NCI-H774 (cell line): ENCODE results near the gene TRAPPC1.

Experiments used
- DNase-seq: peaks from one replicate; lab custom pipeline; 2025; lab: John Stamatoyannopoulos, UW

Gene TRAPPC1

GRCh38 chr17:7940743-7941142 lies 9.0 kb upstream of the TRAPPC1 start:
- DNase-seq, result no peak

GRCh38 chr17:7940034-7940433 lies 8.3 kb upstream of the TRAPPC1 start:
- DNase-seq, result no peak

- no peak for DNase-seq
Observed at GRCh38 chr17:7935859-7936258, 4.1 kb upstream of the TRAPPC1 start.

GRCh38 chr17:7932949-7933348 lies 1.2 kb upstream of the TRAPPC1 start:
- no peak for DNase-seq

DNA sequence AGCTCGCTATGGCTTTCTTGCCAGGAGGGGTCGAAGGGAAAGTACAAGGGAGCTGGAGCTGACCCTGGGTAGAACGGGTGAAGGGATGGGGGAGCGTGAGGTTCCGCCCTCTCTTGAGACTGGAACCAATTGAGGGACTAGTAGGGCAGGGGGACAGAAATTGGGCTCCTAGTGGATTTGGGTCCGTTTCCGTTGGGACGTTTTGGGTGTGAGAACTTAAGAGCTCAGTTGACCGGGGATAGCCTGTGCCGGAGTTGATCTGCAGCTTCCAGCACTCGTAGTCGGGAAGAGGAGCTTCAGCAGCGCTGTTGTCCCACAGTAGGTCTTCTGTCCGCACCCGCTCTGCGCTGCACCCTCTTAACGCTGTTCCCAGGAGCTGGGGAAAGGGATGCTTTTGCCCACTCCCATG lies 741 bp upstream of the TRAPPC1 start:
- DNase-seq, result no peak

GRCh38 chr17:7930841-7931631 lies 710 bp downstream of the TRAPPC1 start:
- DNase-seq, result no peak

GRCh38 chr17:7929158-7930023 lies 2.4 kb downstream of the TRAPPC1 start, which contains the start of gene KCNAB3:
KCNAB3 (minus strand) TSS chr17:7929856; CDS start chr17:7929435, 421 bp downstream.
- no peak for DNase-seq

DNA sequence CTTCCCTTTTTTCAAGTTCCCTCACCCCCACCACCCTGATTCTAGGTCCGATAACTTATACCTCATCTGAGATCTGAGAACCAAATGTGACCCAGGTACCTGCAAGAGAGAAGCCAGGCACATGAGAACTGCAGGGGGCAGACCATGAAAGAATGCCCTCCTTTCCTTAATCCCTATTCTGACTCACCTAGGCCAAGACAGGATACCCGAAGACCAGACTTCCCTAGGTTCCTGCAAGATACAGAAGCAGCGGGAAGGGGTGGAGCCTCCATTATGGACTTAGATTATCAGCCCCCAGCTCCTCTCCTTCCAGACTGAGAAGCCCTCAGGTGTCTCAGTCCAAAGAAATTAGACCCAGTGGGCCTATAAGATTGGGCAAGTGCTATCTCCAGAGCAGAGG lies 4.2 kb downstream of the TRAPPC1 start:
- DNase-seq, result no peak

DNA sequence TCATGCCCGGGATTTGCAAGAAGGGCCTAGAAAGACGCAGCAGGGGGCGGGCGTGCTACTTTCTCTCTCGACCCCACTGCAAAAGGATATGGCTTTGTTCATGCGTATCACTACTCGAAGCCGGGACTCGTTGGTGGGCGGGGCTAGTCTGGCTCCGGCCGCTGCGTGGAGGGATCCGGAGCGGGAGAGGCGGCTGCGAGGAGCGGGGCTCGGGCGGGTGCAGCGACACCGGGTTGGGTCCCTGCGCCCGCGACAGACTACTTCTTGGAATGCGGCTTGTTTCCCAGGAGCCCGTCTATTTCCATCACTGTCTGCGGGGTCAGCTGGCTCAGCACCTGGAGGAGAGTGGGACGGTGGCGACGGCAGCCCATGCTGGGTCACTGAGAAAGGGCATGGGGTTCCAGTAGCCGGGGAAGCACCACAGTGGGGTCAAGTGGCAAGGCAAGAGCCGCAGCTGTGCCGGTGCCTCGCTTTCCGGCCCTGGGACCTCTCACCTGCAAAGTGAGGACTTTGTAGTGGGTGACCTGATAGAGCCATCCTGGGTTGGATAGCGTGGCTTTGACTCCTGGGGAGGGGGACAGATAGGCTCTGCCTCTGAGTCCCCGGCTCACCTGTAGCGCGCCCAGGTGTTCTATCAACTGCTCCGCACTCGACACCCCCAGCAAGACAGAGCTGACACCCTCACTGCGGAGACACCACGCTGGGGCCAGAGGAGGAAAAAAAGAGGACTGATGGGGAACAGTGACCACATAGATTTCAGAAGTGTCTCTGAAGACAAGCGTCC lies 8.7 kb downstream of the TRAPPC1 start:
- DNase-seq, result peak; percentile 38

DNA sequence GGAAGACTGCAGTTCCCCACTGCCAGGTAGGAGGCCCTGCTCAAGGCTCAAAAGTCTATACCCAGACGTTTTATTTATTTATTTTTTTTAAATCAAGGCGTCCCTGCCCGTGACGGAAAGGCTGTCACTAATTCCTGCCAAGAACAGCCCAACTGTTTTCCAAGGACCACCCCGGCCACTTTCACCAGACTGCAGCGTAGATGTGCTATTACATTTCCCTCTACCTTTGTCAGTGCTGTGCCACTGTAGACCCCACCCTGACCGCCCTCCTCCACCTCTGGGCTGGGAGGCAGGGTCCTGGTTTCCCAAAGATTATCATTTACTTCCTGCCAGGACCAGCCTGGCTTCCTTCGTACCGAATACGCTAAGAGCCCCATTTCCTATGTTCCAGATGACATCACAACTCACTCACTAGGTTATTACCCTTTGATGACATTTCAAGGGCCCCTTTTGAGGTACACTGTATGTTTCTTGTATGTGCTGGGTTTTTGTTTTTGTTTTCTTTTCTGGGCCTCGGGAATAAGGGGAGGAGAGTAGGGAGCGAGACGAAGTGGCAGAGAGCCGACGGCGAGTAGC lies 9.4 kb downstream of the TRAPPC1 start:
- DNase-seq, result no peak

DNA sequence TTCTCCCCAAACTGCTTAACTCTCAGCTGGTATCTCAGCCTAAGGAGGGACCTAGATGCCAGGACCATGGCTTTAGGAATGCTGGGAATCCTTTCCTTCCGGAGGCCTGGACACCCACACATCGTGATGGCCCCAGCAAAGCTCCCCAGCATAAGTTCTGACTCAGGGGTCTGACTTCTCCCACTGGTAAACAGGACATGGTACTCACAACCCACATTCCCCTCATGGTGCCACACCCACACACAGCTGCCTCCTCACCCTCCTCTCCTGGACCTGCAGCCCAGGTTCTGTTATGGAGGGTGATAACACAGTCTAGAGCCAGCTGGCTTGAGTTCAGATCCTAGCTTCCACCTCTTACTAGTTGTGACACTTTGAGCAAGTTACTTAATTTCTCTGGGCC lies 14.9 kb downstream of the TRAPPC1 start:
- DNase-seq, result no peak

DNA sequence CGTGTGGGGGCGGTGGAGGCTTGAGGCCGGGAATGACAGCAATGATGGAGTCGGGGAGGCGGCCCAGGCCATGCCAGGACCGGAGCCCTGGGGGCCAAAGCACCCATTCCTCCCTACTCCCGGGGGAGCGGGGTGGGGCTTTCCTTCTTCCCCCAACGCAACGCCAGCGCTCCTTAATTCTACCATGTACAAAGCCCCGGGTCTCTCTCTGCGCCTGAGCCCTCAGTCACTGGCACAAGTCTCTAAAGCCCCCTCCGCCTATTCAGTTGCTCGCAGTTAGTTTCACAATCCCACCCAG lies 15.4 kb downstream of the TRAPPC1 start:
- no peak for DNase-seq

DNA sequence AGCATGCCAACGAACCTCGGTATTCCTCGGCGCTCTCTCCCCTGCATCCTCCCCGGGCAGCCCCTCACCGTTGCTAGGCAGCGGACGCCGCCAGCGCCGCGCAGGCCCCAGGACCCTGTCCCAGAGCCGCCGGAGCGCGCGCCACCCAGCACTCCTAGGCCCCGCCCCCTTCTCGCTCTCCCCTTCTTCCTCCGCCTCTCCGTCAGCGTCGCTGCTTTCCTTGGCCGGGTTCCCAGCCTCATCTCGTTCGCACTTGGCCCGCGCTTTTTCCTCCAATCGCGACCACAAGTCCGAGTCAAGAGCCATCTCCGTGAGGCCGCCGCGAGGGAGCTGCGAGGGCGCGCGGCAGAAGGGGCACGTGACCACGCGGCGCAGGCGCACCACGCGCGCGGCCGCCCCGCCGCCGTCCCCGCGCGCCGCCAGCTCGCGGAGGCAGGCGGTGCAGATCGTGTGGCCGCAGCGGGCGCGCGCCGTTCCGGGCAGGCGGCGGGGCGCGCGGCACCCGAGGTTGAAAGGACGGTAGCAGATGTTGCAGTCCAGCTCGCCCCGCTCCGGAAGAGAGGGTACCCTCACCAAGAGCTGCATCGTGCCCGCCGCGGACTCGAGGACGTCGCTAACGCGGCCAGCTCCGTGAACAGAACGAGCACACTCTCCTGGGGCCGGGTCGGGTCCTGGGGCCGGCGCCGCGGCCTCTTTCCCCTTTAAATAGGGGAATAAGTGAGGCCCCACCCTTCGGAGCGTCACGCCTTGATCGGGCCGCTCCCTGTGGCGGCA lies 15.9 kb downstream of the TRAPPC1 start, which contains the start of gene RNF227:
Gene RNF227 (minus strand): TSS at position 679 of the 774 bp plus-strand sequence. CDS start 94 bp downstream, at position 585.
- DNase-seq, result peak; percentile 79

DNA sequence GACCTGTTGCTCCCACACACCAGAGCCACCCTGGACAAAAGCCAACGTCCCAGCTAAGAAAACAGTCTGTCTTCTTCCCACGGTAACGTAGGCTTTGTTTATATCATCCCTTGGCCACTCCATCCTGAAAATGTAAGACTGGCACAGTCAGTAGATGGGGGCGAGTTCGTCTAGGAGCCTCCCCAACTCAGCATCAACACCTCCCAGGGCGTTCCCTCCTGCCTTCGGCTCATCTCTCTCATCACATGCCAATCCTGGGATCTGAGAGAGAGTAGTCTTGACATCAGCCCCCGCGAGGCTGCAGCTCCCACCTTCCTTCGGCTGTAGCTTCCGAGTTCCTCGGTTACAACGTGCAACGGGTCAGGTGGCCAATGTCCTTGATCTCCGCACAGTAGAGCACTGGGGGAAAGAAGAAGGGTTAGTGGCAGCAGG lies 16.6 kb downstream of the TRAPPC1 start:
- no peak for DNase-seq

- peak; percentile 15 for DNase-seq
Observed at GRCh38 chr17:7912927-7913524, 18.7 kb downstream of the TRAPPC1 start.

GRCh38 chr17:7911116-7911515 lies 20.6 kb downstream of the TRAPPC1 start:
- no peak for DNase-seq

GRCh38 chr17:7910711-7911110 lies 21.0 kb downstream of the TRAPPC1 start:
- DNase-seq, result no peak

GRCh38 chr17:7910281-7910680 lies 21.5 kb downstream of the TRAPPC1 start:
- no peak for DNase-seq

DNA sequence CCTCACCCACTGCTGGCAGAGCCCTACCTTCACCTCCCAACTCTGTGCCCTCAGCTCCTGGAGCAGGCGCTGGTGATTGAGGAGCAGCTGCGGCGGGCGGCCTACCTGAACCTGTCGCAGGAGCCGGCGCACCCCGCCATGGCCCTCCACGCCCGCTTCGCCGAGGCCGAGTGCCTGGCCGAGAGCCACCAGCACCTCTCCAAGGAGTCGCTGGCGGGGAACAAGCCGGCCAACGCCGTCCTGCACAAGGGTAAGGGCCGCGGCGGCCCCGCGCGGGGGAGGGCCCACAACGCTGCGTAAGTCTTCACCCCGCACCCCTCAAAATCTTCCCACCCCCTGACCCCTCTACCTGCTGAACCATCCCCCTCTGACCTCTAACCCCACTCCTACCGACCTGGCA lies 22.7 kb downstream of the TRAPPC1 start:
- DNase-seq, result no peak
